Stimulated activated CD4-positive, alpha-beta T cell treated with anti-CD3 and anti-CD28 coated beads, Interleukin-12 subunit alpha, Interleukin-12 subunit beta, amount 100 ng/mL, for 24 hours (primary cell): Measurements from ENCODE around the gene ARID3A.

Experiments used
- DNase-seq, 2 experiments: peaks; one replicate each; pipeline ENCODE4 v3.0.0-alpha.2; 2020; ENCODE audit warnings: low read depth in 2 of 2

ARID3A gene

DNA sequence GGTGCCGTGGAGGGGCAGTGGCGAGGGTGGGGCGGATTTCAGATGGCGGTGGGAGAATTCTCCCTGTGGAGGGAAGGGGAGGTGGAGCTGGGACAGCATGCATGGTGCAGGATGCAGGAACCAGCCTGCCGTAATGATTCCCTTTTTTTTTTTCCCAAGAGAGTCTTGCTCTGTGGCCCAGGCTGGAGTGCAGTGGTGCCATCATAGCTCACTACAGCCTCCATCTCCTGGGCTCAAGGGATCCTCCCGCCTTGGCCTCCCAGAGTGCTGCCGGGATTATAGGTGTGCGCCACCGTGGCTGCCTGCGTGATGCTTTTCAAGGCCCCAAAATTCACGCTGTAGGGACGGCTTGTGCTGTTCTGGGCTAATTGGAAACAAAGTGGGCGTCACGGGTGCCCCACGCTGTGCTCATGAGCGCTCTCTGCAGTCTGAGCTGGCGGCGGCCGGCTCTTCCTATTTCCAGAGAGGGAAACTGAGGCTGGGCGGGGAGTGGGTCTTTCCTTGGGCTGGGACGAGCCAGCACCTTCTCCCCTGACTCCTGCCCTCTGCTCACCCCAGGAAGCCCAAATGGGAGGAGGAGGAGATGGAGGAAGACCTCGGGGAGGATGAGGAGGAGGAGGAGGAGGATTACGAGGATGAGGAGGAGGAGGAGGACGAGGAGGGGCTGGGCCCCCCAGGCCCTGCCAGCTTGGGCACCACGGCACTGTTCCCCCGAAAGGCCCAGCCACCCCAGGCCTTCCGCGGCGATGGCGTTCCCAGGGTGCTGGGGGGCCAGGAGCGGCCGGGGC lies 6.2 kb downstream of the ARID3A start:
- DNase-seq: no peak

- no peak for DNase-seq
These were observed 7.1 kb downstream of the ARID3A start for GRCh38 chr19:932648-933552.

- no peak for DNase-seq
These were observed 7.7 kb downstream of the ARID3A start for GRCh38 chr19:933553-933882.

- DNase-seq: no peak
These were observed 8.5 kb downstream of the ARID3A start for GRCh38 chr19:934197-934840.

- no peak for DNase-seq
These were observed 9.1 kb downstream of the ARID3A start for GRCh38 chr19:934865-935479.

- DNase-seq: no peak
These were observed 10.3 kb downstream of the ARID3A start for GRCh38 chr19:936175-936546.

- DNase-seq: no peak
These were observed 11.4 kb downstream of the ARID3A start for GRCh38 chr19:937259-937694.

- no peak for DNase-seq
These were observed 12.5 kb downstream of the ARID3A start for GRCh38 chr19:938233-938923.

DNA sequence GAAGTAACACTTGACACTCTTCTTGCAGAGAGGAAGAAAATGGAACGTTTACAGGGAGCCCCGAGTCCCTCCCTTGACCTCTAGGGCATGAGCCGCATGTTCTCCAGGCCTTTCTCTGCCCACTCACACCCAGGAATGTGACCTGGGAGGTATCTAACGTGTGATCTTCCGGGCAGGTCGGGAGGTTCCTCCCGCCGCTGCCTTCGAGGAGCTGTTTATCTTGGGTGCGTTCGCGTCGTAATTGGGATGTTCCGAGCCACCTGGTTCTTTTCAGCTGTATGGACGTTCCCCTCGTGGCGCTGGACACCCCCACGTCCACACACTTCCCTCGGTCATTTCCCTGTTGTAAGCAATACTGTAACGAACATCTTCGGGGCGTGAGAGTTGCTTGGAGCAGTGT lies 13.6 kb downstream of the ARID3A start:
- no peak for DNase-seq

DNA sequence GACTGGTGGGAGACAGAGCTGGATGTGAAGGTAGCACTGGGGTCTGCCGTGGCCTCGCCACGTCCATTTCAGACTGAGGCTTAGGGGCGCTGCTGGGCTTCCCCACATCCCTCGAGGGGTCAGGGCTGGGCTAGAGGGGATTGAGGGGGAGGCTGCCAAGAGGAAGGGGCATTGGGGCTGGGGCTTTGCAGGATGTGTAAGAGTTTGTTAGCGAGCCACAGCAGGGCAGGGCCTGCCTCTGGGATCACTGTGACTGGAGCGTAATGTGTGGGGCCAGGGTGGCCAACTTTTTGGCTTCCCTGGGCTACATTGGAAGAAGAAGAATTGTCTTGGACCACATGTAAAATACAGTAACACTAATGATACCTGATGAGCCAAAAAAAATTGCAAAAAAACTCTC lies 14.1 kb downstream of the ARID3A start:
- DNase-seq: no peak

DNA sequence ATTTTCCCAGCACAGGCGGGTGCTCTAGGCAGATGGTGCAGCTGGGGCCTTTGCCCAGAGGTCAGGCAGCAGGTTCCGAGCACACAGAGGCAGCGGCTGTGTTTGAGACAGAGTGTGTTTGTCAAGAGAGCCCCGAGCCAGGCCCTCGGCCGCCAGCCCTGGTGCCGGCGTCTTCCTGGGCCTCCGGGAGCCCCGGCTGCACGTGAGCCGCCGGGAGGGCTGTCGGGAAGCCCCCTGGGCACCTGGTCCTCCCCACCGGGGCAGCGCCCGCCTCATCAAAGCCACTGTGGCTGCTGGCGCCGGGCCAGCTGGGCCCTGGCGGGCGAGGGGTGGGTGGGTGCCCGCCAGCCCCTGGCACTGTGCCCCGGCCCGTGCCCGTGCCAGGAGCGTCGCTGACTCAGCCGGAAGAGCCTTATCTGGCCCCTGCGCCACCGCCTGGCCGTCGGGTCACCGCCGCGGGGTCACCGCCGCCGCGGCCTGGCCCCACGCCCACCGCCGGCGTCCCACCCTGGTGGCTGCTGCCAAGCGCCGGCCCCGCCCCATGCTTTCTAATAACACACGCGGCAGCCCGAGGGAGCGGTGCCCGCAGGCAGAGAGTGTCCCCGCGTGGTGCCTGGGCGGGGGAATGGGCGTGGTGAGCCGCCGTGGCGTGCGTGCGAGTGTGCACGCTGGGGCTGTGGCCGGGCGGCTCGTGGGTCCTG lies 14.9 kb downstream of the ARID3A start:
- peak in 1 of 2 experiments; percentile 56 for DNase-seq

DNA sequence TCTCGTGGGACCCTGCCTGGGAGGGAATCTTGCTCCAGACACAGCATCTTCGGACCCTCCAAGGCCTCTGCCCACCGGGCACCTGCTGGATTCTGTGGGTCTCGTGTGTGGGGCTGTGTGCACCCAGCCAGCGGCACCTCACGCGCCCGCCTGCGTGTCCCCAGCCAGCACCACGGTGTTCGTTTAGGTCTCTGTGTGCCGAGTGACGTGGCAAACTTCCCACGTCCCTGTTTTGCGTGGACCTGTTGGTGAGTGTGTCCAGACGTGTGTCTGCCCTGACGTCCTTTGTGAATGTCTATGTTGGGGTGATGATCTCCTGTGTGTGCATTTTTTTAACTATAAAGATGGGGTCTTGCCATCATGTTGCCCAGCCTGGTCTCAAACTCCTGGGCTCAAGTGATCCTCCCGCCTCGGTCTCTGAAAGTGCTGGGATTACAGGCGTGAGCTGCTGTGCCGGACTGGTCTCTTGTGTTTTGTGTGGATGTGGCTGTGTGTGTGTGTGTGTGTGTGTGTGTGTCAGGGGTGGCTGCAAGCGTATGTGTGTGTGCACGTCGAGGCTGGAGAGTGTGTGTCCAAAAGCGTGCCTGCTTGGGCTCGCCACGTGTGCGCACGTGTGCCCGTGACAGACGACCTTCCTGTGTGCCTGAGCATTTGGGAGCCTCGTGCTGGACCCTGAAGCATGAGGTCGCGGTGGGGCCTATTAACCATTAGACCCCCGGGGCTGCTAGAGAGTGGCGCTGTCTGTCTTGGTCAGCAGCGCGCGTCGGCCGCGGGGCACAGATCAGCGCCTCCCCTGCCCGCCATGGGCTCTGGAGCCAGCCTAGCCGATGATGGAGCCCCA lies 15.7 kb downstream of the ARID3A start:
- DNase-seq: no peak

DNA sequence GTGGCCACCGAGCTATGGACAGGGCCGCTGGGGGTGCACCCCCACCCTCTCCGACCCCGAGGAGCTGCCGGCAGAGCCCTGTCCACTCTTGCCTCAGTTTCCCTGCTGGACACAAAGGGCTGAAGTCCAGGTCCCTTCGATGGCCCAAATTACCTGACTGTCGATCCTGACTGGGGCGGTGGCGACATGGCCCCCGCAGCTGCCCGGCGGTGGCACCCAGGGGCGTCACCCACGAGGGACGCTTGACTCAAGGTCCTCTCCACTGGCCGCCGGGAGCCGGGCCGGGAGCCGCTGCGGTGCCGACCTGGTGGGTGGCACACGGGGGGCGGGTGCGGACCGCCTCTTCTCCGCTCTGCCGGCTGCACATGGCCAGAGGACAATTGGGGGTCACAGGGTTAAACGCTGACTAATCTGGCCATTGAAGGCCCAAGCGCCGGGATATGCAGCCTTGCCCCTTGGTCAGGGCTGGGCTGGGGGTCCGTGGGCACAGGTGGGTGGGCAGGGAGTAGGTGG lies 16.4 kb downstream of the ARID3A start:
- DNase-seq: no peak

GRCh38 chr19:943551-944170 lies 17.8 kb downstream of the ARID3A start:
- DNase-seq: no peak

- DNase-seq: no peak
These were observed 18.3 kb downstream of the ARID3A start for GRCh38 chr19:944171-944567.

DNA sequence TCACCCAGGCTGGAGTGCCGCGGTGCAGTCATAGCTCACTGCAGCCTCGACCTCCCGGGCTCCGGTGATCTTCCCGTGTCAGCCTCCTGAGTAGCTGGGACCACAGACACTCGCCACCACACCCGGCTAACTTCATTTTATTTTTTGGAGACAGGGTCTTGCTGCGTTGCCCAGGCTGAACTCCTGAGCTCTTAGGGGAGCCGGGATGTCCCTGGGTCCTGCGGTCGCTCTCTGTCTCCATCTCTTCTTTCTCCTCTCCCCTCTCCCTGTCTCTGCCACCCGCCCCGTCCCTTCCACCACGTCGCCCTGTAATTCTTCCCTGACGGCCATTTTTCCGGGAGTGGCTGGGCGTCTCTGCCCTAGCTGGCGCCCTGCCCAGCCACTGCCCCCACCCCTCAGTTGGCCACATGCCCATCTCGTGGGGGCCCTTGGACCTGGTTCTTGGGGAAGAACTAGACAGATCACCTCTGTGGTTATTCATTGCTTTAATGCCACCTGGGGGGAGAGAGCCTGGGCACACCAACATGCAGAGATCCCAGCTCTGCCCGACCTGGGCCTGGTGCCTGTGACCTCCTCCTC lies 18.9 kb downstream of the ARID3A start:
- DNase-seq: no peak

GRCh38 chr19:945401-946252 lies 19.8 kb downstream of the ARID3A start:
- DNase-seq: no peak
